NT2/D1 (cell line): Measurements from ENCODE around the gene ZBTB20.

ENCODE experiments used
- SUZ12 ChIP-seq: IDR thresholded peaks from 2 replicates; pipeline ENCODE4 v1.6.1; 2011; ENCODE audit not compliant: insufficient read length, insufficient read depth; ENCODE audit errors: extremely low read depth
- YY1 ChIP-seq: IDR thresholded peaks from 2 replicates; pipeline ENCODE4 v1.6.1; 2011; ENCODE audit not compliant: insufficient read length, insufficient read depth
- ZNF274 ChIP-seq: IDR thresholded peaks from 2 replicates; pipeline ENCODE4 v1.6.1; 2011; ENCODE audit warnings: mild to moderate bottlenecking, low read depth, low read length

GRCh38 chr3:114584734-114585371 lies 562.2 kb downstream of the ZBTB20 start:
- no peak for TF ChIP-seq ZNF274
- no peak for TF ChIP-seq SUZ12
- TF ChIP-seq YY1: no peak
